ENCODE results near the gene CCT7. TPM values are rescaled to one million over a fixed set of nuclear protein-coding genes. Genes with fewer than 3 reads are reported as not detected.
A peak's percentile ranks its signal among the peaks of the same experiment; 100 is the strongest.

CCT7 gene
- total RNA-seq, 1 donor from 2014 or later = 295 TPM

GRCh38 chr2:73292906-73293533 lies 58.9 kb downstream of the CCT7 start:
- Mint-ChIP-seq H3K36me3 (ENCODE audit: low read depth) (no peaks in the 10 kb centered on the region), H3K27ac (no peak overlapping the region), H3K9me3 (no peaks in the 10 kb centered on the region), H3K4me1 (peaks cover 28% of the 10 kb centered on the region), H3K4me3 (peak overlapping the region; percentile 52), H3K27me3 (peaks cover 41% of the 10 kb centered on the region)
- intact Hi-C loops (cut with micrococcal nuclease) = loop anchor here (1.0 to 10.0 kb wide), 6 partner anchors 8 to 1148 kb away; partner anchors contain the start of genes ALMS1, CYP26B1, EMX1 and SPR
- POLR2A ChIA-PET = interaction anchor here (0.7 to 1.3 kb wide), 4 partner anchors 59 to 1541 kb away, joined by 3 to 8 read pairs (median 5); partner anchors contain the start of genes CCT7, HK2, PRADC1 and RAB11FIP5
- DNase-seq (no peak), ATAC-seq (ENCODE audit: low read depth) (no peak)
- CTCF ChIA-PET = no interaction called here
- TF ChIP-seq CTCF (IDR thresholded peaks at IDR 0.05) = no peak

GRCh38 chr2:73293534-73294171 lies 59.5 kb downstream of the CCT7 start, which contains the start of gene EGR4:
Gene EGR4 (minus strand): TSS chr2:73293548. CDS start chr2:73293317, 231 bp downstream.
- peak; percentile 68 for DNase-seq
- Mint-ChIP-seq H3K4me3 (peak within 1 kb of the TSS; percentile 77), H3K27me3 (peaks cover 41% of the 10 kb centered on the region), H3K36me3 (ENCODE audit: low read depth) (no peaks in the 10 kb centered on the region), H3K9me3 (no peaks in the 10 kb centered on the region), H3K27ac (no peak within 1 kb of the TSS), H3K4me1 (peaks cover 28% of the 10 kb centered on the region)
- ChIA-PET POLR2A (interaction anchor here (0.6 to 1.3 kb wide), 6 partner anchors 9 to 1541 kb away, joined by 3 to 8 read pairs (median 3); partner anchors contain the start of genes CCT7, HK2, PRADC1 and RAB11FIP5), CTCF (no interaction called here)
- intact Hi-C loops (cut with micrococcal nuclease) = loop anchor here (1.0 to 10.0 kb wide), 6 partner anchors 8 to 1149 kb away; partner anchors contain the start of genes ALMS1, CYP26B1, EMX1 and SPR
- peak; percentile 87 for ATAC-seq (ENCODE audit: low read depth)
- no peak for TF ChIP-seq CTCF (IDR thresholded peaks at IDR 0.05)

- Mint-ChIP-seq H3K4me1 (peaks cover 28% of the 10 kb centered on the region), H3K4me3 (no peak overlapping the region), H3K36me3 (ENCODE audit: low read depth) (no peaks in the 10 kb centered on the region), H3K27me3 (peaks cover 42% of the 10 kb centered on the region), H3K9me3 (no peaks in the 10 kb centered on the region), H3K27ac (no peak overlapping the region)
- no peak for DNase-seq
- intact Hi-C loops (cut with micrococcal nuclease) = loop anchor here (5.0 to 10.0 kb wide), 4 partner anchors 42 to 1149 kb away; partner anchors contain the start of genes CYP26B1, EMX1 and SPR
- ChIA-PET CTCF (no interaction called here), POLR2A (interaction anchor here (0.8 kb wide), 1 partner anchor 22 kb away, joined by 3 read pairs; no protein-coding TSS in a partner anchor)
- TF ChIP-seq CTCF (IDR thresholded peaks at IDR 0.05) = no peak
- ATAC-seq (ENCODE audit: low read depth) = no peak
Measured at GRCh38 chr2:73294239-73294638, 60.1 kb downstream of the CCT7 start.

- intact Hi-C loops (cut with micrococcal nuclease) = loop anchor here (10.0 kb wide), 1 partner anchor 1151 kb away; the partner anchor contains the start of gene CYP26B1
- Mint-ChIP-seq H3K4me3 (no peak overlapping the region), H3K36me3 (ENCODE audit: low read depth) (no peaks in the 10 kb centered on the region), H3K4me1 (peaks cover 22% of the 10 kb centered on the region), H3K27ac (no peak overlapping the region), H3K9me3 (no peaks in the 10 kb centered on the region), H3K27me3 (peaks cover 47% of the 10 kb centered on the region)
- POLR2A ChIA-PET = no interaction called here
- DNase-seq (no peak), ATAC-seq (ENCODE audit: low read depth) (no peak)
- CTCF ChIA-PET = interaction anchor here (0.9 kb wide), 1 partner anchor 43 kb away, joined by 3 read pairs; no protein-coding TSS in a partner anchor
- no peak for TF ChIP-seq CTCF (IDR thresholded peaks at IDR 0.05)
Measured at GRCh38 chr2:73295751-73296400, 61.8 kb downstream of the CCT7 start.
